NCI-H748 (cell line): ENCODE results near the gene PCDHA6.
"Not testable (repeated sequence)": the region's sequence is repeated elsewhere in the genome, so short reads cannot be mapped to it uniquely, and the experiment has no call there.

Experiments used
- DNase-seq: peaks from one replicate; lab custom pipeline; 2025; ENCODE audit not compliant: unreplicated experiment; lab: John Stamatoyannopoulos, UW

PCDHA6 gene

GRCh38 chr5:140855772-140856674, 28.3 kb downstream of the PCDHA6 start, which contains the start of gene PCDHA10:
Gene PCDHA10 (plus strand): TSS chr5:140855897. CDS start chr5:140856049, 152 bp downstream.
- DNase-seq, result peak; percentile 25

- no peak for DNase-seq
Measured at GRCh38 chr5:140857177-140857986, 29.6 kb downstream of the PCDHA6 start.

- no peak for DNase-seq
Measured at GRCh38 chr5:140857987-140858240, 30.2 kb downstream of the PCDHA6 start.

- no peak for DNase-seq
Measured at GRCh38 chr5:140862441-140863295, 34.9 kb downstream of the PCDHA6 start.

- peak; percentile 92 for DNase-seq
Measured at GRCh38 chr5:140868721-140869554, 41.2 kb downstream of the PCDHA6 start, which contains the start of gene PCDHA11. Gene PCDHA11 (plus strand): TSS chr5:140868957. CDS start chr5:140869104, 147 bp downstream.

- DNase-seq, result no peak
Measured at GRCh38 chr5:140869555-140869886, 41.8 kb downstream of the PCDHA6 start.

GRCh38 chr5:140870221-140871201, 42.8 kb downstream of the PCDHA6 start:
- DNase-seq, result no peak

- DNase-seq, result no peak
Measured at GRCh38 chr5:140875085-140876065, 47.6 kb downstream of the PCDHA6 start, which contains the start of gene PCDHA12. Gene PCDHA12 (plus strand): TSS chr5:140875308. CDS start chr5:140875473, 165 bp downstream.

- not testable (repeated sequence) for DNase-seq
Measured at GRCh38 chr5:140876541-140877261, 48.9 kb downstream of the PCDHA6 start.

- DNase-seq, result no peak
Measured at GRCh38 chr5:140877262-140877581, 49.5 kb downstream of the PCDHA6 start.
